Stimulated activated CD4-positive, alpha-beta T cell treated with anti-CD3 and anti-CD28 coated beads, Interleukin-2, amount 100 ng/mL, for 24 hours (primary cell): ENCODE results near the gene COX6A1.

Experiments used
- DNase-seq, 2 donors: peaks; one replicate each; pipeline ENCODE4 v3.0.0-alpha.2; 2020

COX6A1 gene

GRCh38 chr12:120437735-120438494 is at the start of gene COX6A1:
Gene COX6A1, plus strand, starts transcription at chr12:120438113. Its CDS starts 14 bp downstream, at chr12:120438127.
- peak; percentile 97 to 98 for DNase-seq

- no peak for DNase-seq
Measured at GRCh38 chr12:120388691-120389481, 49.0 kb upstream of the COX6A1 start.

GRCh38 chr12:120390540-120391120 is 47.3 kb upstream of the COX6A1 start:
- no peak for DNase-seq

GRCh38 chr12:120394483-120395367 is 43.2 kb upstream of the COX6A1 start:
- DNase-seq, result no peak

- DNase-seq, result no peak
Measured at GRCh38 chr12:120397824-120398540, 39.9 kb upstream of the COX6A1 start.

GRCh38 chr12:120399531-120399930 is 38.4 kb upstream of the COX6A1 start:
- DNase-seq, result no peak

GRCh38 chr12:120402217-120402616 is 35.7 kb upstream of the COX6A1 start:
- no peak for DNase-seq

- no peak for DNase-seq
Measured at GRCh38 chr12:120403869-120404268, 34.0 kb upstream of the COX6A1 start.

GRCh38 chr12:120404271-120404670 is 33.6 kb upstream of the COX6A1 start:
- DNase-seq, result no peak

- no peak for DNase-seq
Measured at GRCh38 chr12:120406069-120406468, 31.8 kb upstream of the COX6A1 start.

- DNase-seq, result no peak
Measured at GRCh38 chr12:120406553-120406952, 31.4 kb upstream of the COX6A1 start.

GRCh38 chr12:120408771-120409170 is 29.1 kb upstream of the COX6A1 start:
- DNase-seq, result no peak

- DNase-seq, result no peak
Measured at GRCh38 chr12:120412421-120412820, 25.5 kb upstream of the COX6A1 start.

GRCh38 chr12:120413901-120414695 is 23.8 kb upstream of the COX6A1 start:
- DNase-seq, result no peak

- no peak for DNase-seq
Measured at GRCh38 chr12:120416490-120417216, 21.3 kb upstream of the COX6A1 start.

- no peak for DNase-seq
Measured at GRCh38 chr12:120417917-120418580, 19.9 kb upstream of the COX6A1 start.

- no peak for DNase-seq
Measured at GRCh38 chr12:120421701-120422100, 16.2 kb upstream of the COX6A1 start.

GRCh38 chr12:120422892-120423456 is 14.9 kb upstream of the COX6A1 start:
- no peak for DNase-seq

- DNase-seq, result no peak
Measured at GRCh38 chr12:120425797-120426196, 12.1 kb upstream of the COX6A1 start.
